H1 (cell line): ENCODE data around the gene THOP1. TPM values are rescaled to one million over a fixed set of nuclear protein-coding genes. Genes with fewer than 3 reads are reported as not detected.

Source experiments
- CTCF ChIA-PET: fragments of 300-600 bp; sonication (Branson Sonifier 250); formaldehyde crosslinking; loops from one replicate; lab custom pipeline; 2021; ENCODE audit not compliant: partially characterized antibody; lab: Charles Lee
- POLR2A ChIA-PET: fragments of 300-600 bp; sonication (Branson Sonifier 250); formaldehyde crosslinking; loops from one replicate; lab custom pipeline; 2021; ENCODE audit warnings: inconsistent platforms; ENCODE audit not compliant: partially characterized antibody; lab: Charles Lee
- DNase-seq, 2 experiments: peaks; one replicate each; pipeline versions ENCODE4 v3.0.0 to v3.0.0-alpha.2; 2010 to 2022; ENCODE audit warnings: low spot score in 2 of 2, low read depth in 1 of 2, mixed read lengths in 1 of 2
- FAIRE-seq: peaks from 2 replicates; lab custom pipeline; 2011; peaks lifted over from hg19 to GRCh38; lab: Jason Lieb, UNC
- H2AFZ ChIP-seq: 2 replicates; pipeline ENCODE4 v1.8.1; 2012; ENCODE audit warnings: low read length, inconsistent platforms
- H2AK5ac ChIP-seq: 2 replicates; pipeline ENCODE4 v1.6.1; 2013; ENCODE audit warnings: low read depth, low read length
- H2BK120ac ChIP-seq: replicated peaks from 2 replicates; pipeline ENCODE3; 2013; ENCODE audit warnings: low read depth, low read length, inconsistent platforms
- H2BK12ac ChIP-seq: 2 replicates; pipeline ENCODE4 v1.6.1; 2013; ENCODE audit warnings: low read depth, low read length
- H2BK15ac ChIP-seq: 2 replicates; pipeline ENCODE4 v1.6.1; 2013; ENCODE audit warnings: low read length
- H2BK20ac ChIP-seq: 2 replicates; pipeline ENCODE4 v1.6.1; 2013; ENCODE audit warnings: low read length
- H2BK5ac ChIP-seq: 2 replicates; pipeline ENCODE4 v1.6.1; 2013; ENCODE audit warnings: low read depth, low read length
- H3K14ac ChIP-seq: 2 replicates; pipeline ENCODE4 v1.6.1; 2013; ENCODE audit warnings: inconsistent platforms; ENCODE audit not compliant: insufficient read length
- H3K18ac ChIP-seq: 2 replicates; pipeline ENCODE4 v1.6.1; 2013; ENCODE audit warnings: low read length; ENCODE audit errors: extremely low read depth
- H3K23ac ChIP-seq: 2 replicates; pipeline ENCODE4 v1.6.1; 2013; ENCODE audit warnings: inconsistent platforms; ENCODE audit not compliant: insufficient read length
- H3K23me2 ChIP-seq: 2 replicates; pipeline ENCODE4 v1.6.1; 2013; ENCODE audit warnings: low read depth, low read length
- H3K27ac ChIP-seq: 2 replicates; pipeline ENCODE4 v1.6.1; 2011; ENCODE audit warnings: low read depth, low read length, inconsistent platforms
- H3K27me3 ChIP-seq, 4 experiments: replicated peaks in 1 of 4; 1 replicate in 1 of 4; 2 replicates in 3 of 4; pipeline versions ENCODE4 v1.6.1 to v1.8.1; 2011 to 2013; ENCODE audit warnings: low read length in 3 of 4, mild to moderate bottlenecking in 3 of 4, inconsistent platforms in 2 of 4, mixed read lengths in 2 of 4, moderate library complexity in 1 of 4; ENCODE audit not compliant: control insufficient read depth in 3 of 4, insufficient read depth in 3 of 4; ENCODE audit errors: extremely low read depth in 1 of 4
- H3K36me3 ChIP-seq, 4 experiments: 2 replicates each; pipeline versions ENCODE4 v1.6.1 to v1.8.1; 2011 to 2013; ENCODE audit warnings: mild to moderate bottlenecking in 4 of 4, low read length in 3 of 4, moderate library complexity in 2 of 4, control low read depth in 1 of 4, inconsistent platforms in 1 of 4; ENCODE audit not compliant: insufficient read depth in 4 of 4, control insufficient read depth in 2 of 4
- H3K4ac ChIP-seq: replicated peaks from 2 replicates; pipeline ENCODE3; 2013; ENCODE audit warnings: low read length, low read depth, mixed read lengths, inconsistent platforms; ENCODE audit not compliant: insufficient read length
- H3K4me1 ChIP-seq, 4 experiments: replicated peaks in 1 of 4; 1 replicate in 1 of 4; 2 replicates in 3 of 4; pipeline versions ENCODE4 v1.6.1 to v1.8.1; 2011 to 2013; ENCODE audit warnings: low read length in 3 of 4, inconsistent platforms in 2 of 4, mixed read lengths in 1 of 4; ENCODE audit not compliant: insufficient read depth in 4 of 4, control insufficient read depth in 3 of 4
- H3K4me2 ChIP-seq, 2 experiments: 2 replicates each; pipeline versions ENCODE4 v1.6.1 to v1.8.1; 2011 to 2013; ENCODE audit warnings: low read depth in 2 of 2, low read length in 2 of 2, control low read depth in 1 of 2, inconsistent platforms in 1 of 2, mild to moderate bottlenecking in 1 of 2; ENCODE audit not compliant: insufficient read depth in 1 of 2
- H3K4me3 ChIP-seq, 4 experiments: fragments of 200-600, 300-600 bp in 1 of 4; sonication (generic), shearing (Covaris generic), sonication (Bioruptor Twin) in 1 of 4; 2 replicates each; pipeline versions ENCODE4 v1.5.1 to v1.8.1; 2011 to 2016; ENCODE audit warnings: low read length in 4 of 4, low read depth in 3 of 4, control low read depth in 2 of 4, inconsistent platforms in 2 of 4, mild to moderate bottlenecking in 2 of 4, mixed read lengths in 1 of 4, moderate library complexity in 1 of 4; ENCODE audit not compliant: insufficient read depth in 2 of 4; ENCODE audit errors: extremely low read depth in 1 of 4
- H3K56ac ChIP-seq: replicated peaks from 2 replicates; pipeline ENCODE3; 2013; ENCODE audit warnings: low read depth, mild to moderate bottlenecking, mixed read lengths, low read length, inconsistent platforms; ENCODE audit not compliant: insufficient read length
- H3K79me1 ChIP-seq: 2 replicates; pipeline ENCODE4 v1.6.1; 2013; ENCODE audit warnings: low read depth, low read length, control low read depth
- H3K79me2 ChIP-seq, 2 experiments: 2 replicates each; pipeline versions ENCODE4 v1.6.1 to v1.8.1; 2012 to 2013; ENCODE audit warnings: low read length in 2 of 2, mild to moderate bottlenecking in 2 of 2, inconsistent platforms in 1 of 2; ENCODE audit not compliant: insufficient read depth in 2 of 2, control insufficient read depth in 1 of 2
- H3K9ac ChIP-seq, 4 experiments: replicated peaks in 1 of 4; 1 replicate in 1 of 4; 2 replicates in 3 of 4; pipeline versions ENCODE4 v1.6.1 to v1.8.1; 2011 to 2013; ENCODE audit warnings: low read depth in 3 of 4, low read length in 3 of 4, control low read depth in 2 of 4, mild to moderate bottlenecking in 2 of 4, moderate library complexity in 2 of 4, inconsistent platforms in 1 of 4; ENCODE audit errors: extremely low read depth in 1 of 4
- H3K9me3 ChIP-seq, 2 experiments: 2 replicates each; pipeline versions ENCODE4 v1.6.1 to v1.8.1; 2012 to 2013; ENCODE audit warnings: mild to moderate bottlenecking in 2 of 2, moderate library complexity in 2 of 2, control low read depth in 1 of 2, inconsistent platforms in 1 of 2, low read depth in 1 of 2, low read length in 1 of 2, mixed read lengths in 1 of 2; ENCODE audit not compliant: insufficient read depth in 2 of 2
- H4K20me1 ChIP-seq, 2 experiments: replicated peaks in 1 of 2; 2 replicates each; pipeline versions ENCODE3 to v1.8.1; 2011 to 2013; ENCODE audit warnings: inconsistent platforms in 2 of 2, low read length in 2 of 2, mild to moderate bottlenecking in 1 of 2; ENCODE audit not compliant: insufficient read depth in 2 of 2, control insufficient read depth in 1 of 2
- H4K5ac ChIP-seq: 2 replicates; pipeline ENCODE4 v1.6.1; 2013; ENCODE audit warnings: low read length, low read depth, mixed read lengths, inconsistent platforms; ENCODE audit not compliant: insufficient read length
- H4K8ac ChIP-seq: 2 replicates; pipeline ENCODE4 v1.8.0; 2013; ENCODE audit warnings: mild to moderate bottlenecking, moderate library complexity, low read length, inconsistent platforms; ENCODE audit not compliant: insufficient read depth; ENCODE audit errors: extremely low read depth
- H4K91ac ChIP-seq: replicated peaks from 2 replicates; pipeline ENCODE3; 2013; ENCODE audit warnings: low read length, mixed read lengths, inconsistent platforms; ENCODE audit not compliant: insufficient read length
- BACH1 ChIP-seq: IDR thresholded peaks from 2 replicates; pipeline ENCODE4 v1.6.1; 2012; ENCODE audit warnings: low read length, improper control_type of control experiment
- BCL11A ChIP-seq, 2 experiments: IDR thresholded peaks; one replicate each; pipeline ENCODE4 v1.6.1; 2011; ENCODE audit warnings: low read depth in 2 of 2, low read length in 2 of 2, mild to moderate bottlenecking in 2 of 2
- CHD2 ChIP-seq: IDR thresholded peaks from 2 replicates; pipeline ENCODE4 v1.6.1; 2012; ENCODE audit warnings: low read length, improper control_type of control experiment
- CTBP2 ChIP-seq: IDR thresholded peaks from 2 replicates; pipeline ENCODE4 v1.7.0; 2011; ENCODE audit warnings: borderline replicate concordance, mild to moderate bottlenecking, moderate library complexity, mixed read lengths, low read length; ENCODE audit not compliant: insufficient read depth, insufficient read length
- EZH2 ChIP-seq: fragments of 200-600 bp; sonication (generic); IDR thresholded peaks from 2 replicates; pipeline ENCODE4 v1.7.1; 2012; ENCODE audit warnings: low read depth, mild to moderate bottlenecking, moderate library complexity, low read length, inconsistent platforms; ENCODE audit not compliant: severe bottlenecking
- GABPA ChIP-seq: IDR thresholded peaks from 2 replicates; pipeline ENCODE4 v1.6.1; 2011; ENCODE audit warnings: mild to moderate bottlenecking, low read length, moderate library complexity, borderline replicate concordance; ENCODE audit not compliant: insufficient read depth
- JUND ChIP-seq: IDR thresholded peaks from 2 replicates; pipeline ENCODE4 v1.6.1; 2011; ENCODE audit warnings: mild to moderate bottlenecking, improper control_type of control experiment, low read length
- SIN3A ChIP-seq, 2 experiments: IDR thresholded peaks in 1 of 2; conservative IDR thresholded peaks in 1 of 2; 2 replicates each; pipeline ENCODE4 v1.6.1; 2011 to 2012; ENCODE audit warnings: low read length in 2 of 2, improper control_type of control experiment in 1 of 2, low read depth in 1 of 2, mild to moderate bottlenecking in 1 of 2
- TAF1 ChIP-seq: IDR thresholded peaks from 2 replicates; pipeline ENCODE4 v1.6.1; 2011; ENCODE audit warnings: mild to moderate bottlenecking, low read depth, low read length
- TBP ChIP-seq: IDR thresholded peaks from 2 replicates; pipeline ENCODE4 v1.6.1; 2011; ENCODE audit warnings: low read depth, low read length, improper control_type of control experiment
- TEAD4 ChIP-seq: IDR thresholded peaks from 2 replicates; pipeline ENCODE4 v1.6.1; 2012; ENCODE audit warnings: low read depth, low read length, inconsistent platforms, mixed read lengths
- ZNF274 ChIP-seq: IDR thresholded peaks from 2 replicates; pipeline ENCODE4 v1.7.0; 2012; ENCODE audit warnings: low read length, borderline replicate concordance; ENCODE audit errors: extremely low read depth
- WGBS, 2 experiments: shearing (Covaris generic) in 1 of 2; methylation state at CpG; one replicate each; pipeline versions ENCODE4 v1.1.6 to v1.1.7; 2013 to 2015; ENCODE audit warnings: low lambda C conversion rate in 2 of 2, mixed read lengths in 2 of 2, inconsistent platforms in 1 of 2, low coverage in 1 of 2, missing lambda C conversion rate in 1 of 2; ENCODE audit not compliant: insufficient replicate concordance in 2 of 2, insufficient coverage in 1 of 2, insufficient read length in 1 of 2; ENCODE audit errors: extremely low coverage in 1 of 2, missing lambda C conversion rate in 1 of 2; 5-methylcytosine and 5-hydroxymethylcytosine counted together
- polyA plus RNA-seq, 7 experiments: library from polyadenylated mRNA; depleted of rRNA in 3 of 7; stranded (reverse) in 5 of 7; unstranded in 2 of 7; fragments of >200 nt in 5 of 7; fragments of 200-250 nt in 2 of 7; gene quantifications; 1 replicate in 5 of 7; 2 replicates in 1 of 7; 4 replicates in 1 of 7; pipeline versions ENCODE4 v1.2.1 to v1.2.3, GENCODE V29; 2011 to 2013; ENCODE audit warnings: missing spikeins in 2 of 7, mixed read lengths in 2 of 7
- total RNA-seq: library from RNA; stranded (reverse); fragmentation: NEBNext Ultra II Directional; extraction: Animal tissue kit (Norgen Biotek cat#: 25700); gene quantifications from 2 replicates; pipeline ENCODE4 v1.2.1, GENCODE V29; 2021
- TF ChIP-seq, protein P1 (sequence below): IDR thresholded peaks from 2 replicates; pipeline ENCODE4 v1.6.1; 2012; ENCODE audit warnings: low read length, inconsistent platforms

THOP1 gene
- total and polyA plus RNA-seq, 2 of the 8 experiments (the other 6 are each of a cell fraction or from before 2014, with no cell fraction given): 136 to 159 TPM

DNA sequence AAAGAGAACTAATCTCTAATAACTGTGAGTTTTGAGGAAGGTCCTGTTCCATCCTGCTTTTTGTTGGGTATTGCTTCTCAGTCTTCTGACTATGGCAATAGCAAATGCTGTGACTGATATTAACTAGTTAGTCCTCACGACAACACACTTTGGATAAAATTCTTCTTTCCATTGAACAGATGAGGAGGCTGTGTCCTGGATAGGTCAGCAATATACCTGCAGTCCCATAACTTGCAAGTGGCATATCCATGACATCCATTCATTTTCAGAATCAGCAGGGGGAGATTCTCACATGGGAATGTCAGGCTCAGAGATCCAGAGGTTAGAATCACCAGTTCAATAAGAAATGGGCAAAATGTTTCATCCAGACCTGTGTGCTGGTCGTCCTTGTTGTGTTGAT is 41.7 kb downstream of the THOP1 start:
- Histone ChIP-seq H4K20me1 (no peaks in the 10 kb centered on the region), H3K9me3 (peaks cover 21 to 24% of the 10 kb centered on the region in 2 experiments), H3K14ac (no peak overlapping the region), H3K36me3 (peaks cover 0 to 23% (median 2%) of the 10 kb centered on the region in 4 experiments; a peak in 5 of 8 replicates), H3K27me3 (no peaks in the 10 kb centered on the region), H4K91ac (no peak overlapping the region), H3K9ac (no peak overlapping the region), H2BK120ac (no peak overlapping the region), H3K4me2 (no peak overlapping the region), H3K79me2 (no peaks in the 10 kb centered on the region), H3K23ac (no peak overlapping the region), H4K5ac (no peak overlapping the region), H3K18ac (no peak overlapping the region), H2BK15ac (no peak overlapping the region), H3K4ac (no peak overlapping the region), H2BK12ac (no peak overlapping the region), H2BK20ac (no peak overlapping the region), H3K56ac (no peak overlapping the region), H3K27ac (no peak overlapping the region), H3K23me2 (no peaks in the 10 kb centered on the region), H2AFZ (no peak overlapping the region), H3K79me1 (no peaks in the 10 kb centered on the region), H2BK5ac (no peak overlapping the region), H4K8ac (no peak overlapping the region), H3K4me1 (no peaks in the 10 kb centered on the region), H2AK5ac (no peak overlapping the region), H3K4me3 (no peak overlapping the region)
- no peak for DNase-seq
- ChIA-PET CTCF (no interaction called here), POLR2A (no interaction called here)
- FAIRE-seq: no peak
- TF ChIP-seq, protein P1, sequence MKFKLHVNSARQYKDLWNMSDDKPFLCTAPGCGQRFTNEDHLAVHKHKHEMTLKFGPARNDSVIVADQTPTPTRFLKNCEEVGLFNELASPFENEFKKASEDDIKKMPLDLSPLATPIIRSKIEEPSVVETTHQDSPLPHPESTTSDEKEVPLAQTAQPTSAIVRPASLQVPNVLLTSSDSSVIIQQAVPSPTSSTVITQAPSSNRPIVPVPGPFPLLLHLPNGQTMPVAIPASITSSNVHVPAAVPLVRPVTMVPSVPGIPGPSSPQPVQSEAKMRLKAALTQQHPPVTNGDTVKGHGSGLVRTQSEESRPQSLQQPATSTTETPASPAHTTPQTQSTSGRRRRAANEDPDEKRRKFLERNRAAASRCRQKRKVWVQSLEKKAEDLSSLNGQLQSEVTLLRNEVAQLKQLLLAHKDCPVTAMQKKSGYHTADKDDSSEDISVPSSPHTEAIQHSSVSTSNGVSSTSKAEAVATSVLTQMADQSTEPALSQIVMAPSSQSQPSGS: no peak
- no peak for TF ChIP-seq CTBP2
- no peak for TF ChIP-seq GABPA
- no peak for TF ChIP-seq BACH1
- TF ChIP-seq ZNF274: no peak
- TF ChIP-seq TAF1: no peak
- TF ChIP-seq EZH2: no peak
- TF ChIP-seq TBP: no peak
- TF ChIP-seq JUND: no peak
- no peak for TF ChIP-seq BCL11A (IDR thresholded peaks at IDR 0.05; ENCODE audit: low read depth in 2 of 2, low read length in 2 of 2)
- TF ChIP-seq CHD2: no peak
- no peak for TF ChIP-seq SIN3A (conservative IDR thresholded peaks at IDR 0.05 in 1 of 2, IDR thresholded peaks at IDR 0.05 in 1 of 2; ENCODE audit: low read depth in 1 of 2, low read length in 2 of 2)
- TF ChIP-seq TEAD4: no peak
- 88% methylated on average over 2 of the region's 2 CpGs; no CpG with 5 or more reads in 1 of the 2 experiments for WGBS, 2 experiments
